GM12878 (cell line): ENCODE measurements around the gene PPP1R13L. TPM values are rescaled to one million over a fixed set of nuclear protein-coding genes. Genes with fewer than 3 reads are reported as not detected.

ENCODE experiments used
- BHLHE40 ChIP-seq, 2 experiments: fragments of 450-650 bp in 1 of 2; IDR thresholded peaks; 2 replicates each; pipeline ENCODE4 v1.6.1; 2011 to 2017; ENCODE audit warnings: low read depth in 2 of 2, borderline replicate concordance in 1 of 2, improper control_type of control experiment in 1 of 2, low read length in 1 of 2, mild to moderate bottlenecking in 1 of 2
- CHD2 ChIP-seq: IDR thresholded peaks from 2 replicates; pipeline ENCODE4 v1.6.1; 2011; ENCODE audit warnings: low read depth, low read length, improper control_type of control experiment, borderline replicate concordance
- CREB1 ChIP-seq: IDR thresholded peaks from 2 replicates; pipeline ENCODE4 v1.6.1; 2012; ENCODE audit warnings: low read depth, mild to moderate bottlenecking, inconsistent platforms
- E2F8 ChIP-seq: fragments of 450-650 bp; IDR thresholded peaks from 2 replicates; pipeline ENCODE4 v1.6.1; 2018; ENCODE audit warnings: mild to moderate bottlenecking, low read depth, moderate library complexity; ENCODE audit not compliant: partially characterized antibody
- EP300 ChIP-seq, 2 experiments: fragments of 150-350 bp in 1 of 2; IDR thresholded peaks; 2 replicates each; pipeline ENCODE4 v1.6.1; 2011 to 2012; ENCODE audit warnings: low read depth in 2 of 2, low read length in 2 of 2, borderline replicate concordance in 1 of 2, improper control_type of control experiment in 1 of 2, inconsistent platforms in 1 of 2; ENCODE audit not compliant: control insufficient read depth in 1 of 2
- ETV6 ChIP-seq, 2 experiments: fragments of 450-650 bp in 1 of 2; IDR thresholded peaks in 1 of 2; conservative IDR thresholded peaks in 1 of 2; 2 replicates each; pipeline ENCODE4 v1.6.1; 2014; ENCODE audit warnings: antibody characterized with exemption in 1 of 2, borderline replicate concordance in 1 of 2, low read depth in 1 of 2, mild to moderate bottlenecking in 1 of 2, moderate library complexity in 1 of 2
- IKZF2 ChIP-seq, 2 experiments: fragments of 450-650 bp; IDR thresholded peaks; 2 replicates each; pipeline ENCODE4 v1.6.1; 2017; ENCODE audit warnings: mild to moderate bottlenecking in 2 of 2, moderate library complexity in 2 of 2
- IRF4 ChIP-seq: IDR thresholded peaks from 2 replicates; pipeline ENCODE4 v1.6.1; 2011; ENCODE audit warnings: low read depth, low read length
- MEF2A ChIP-seq: IDR thresholded peaks from 2 replicates; pipeline ENCODE4 v1.6.1; 2011; ENCODE audit warnings: low read depth, mild to moderate bottlenecking, low read length, moderate library complexity; ENCODE audit not compliant: insufficient read depth
- POLR2A ChIP-seq: IDR thresholded peaks from 2 replicates; pipeline ENCODE4 v1.6.1; 2011; ENCODE audit warnings: low read depth, mild to moderate bottlenecking, low read length
- RAD21 ChIP-seq: IDR thresholded peaks from 2 replicates; pipeline ENCODE4 v1.6.1; 2011; ENCODE audit warnings: mild to moderate bottlenecking, low read depth, low read length, moderate library complexity; ENCODE audit not compliant: insufficient read depth
- RCOR1 ChIP-seq: conservative IDR thresholded peaks from 2 replicates; pipeline ENCODE4 v1.6.1; 2012; ENCODE audit warnings: low read depth, low read length, improper control_type of control experiment
- SKIL ChIP-seq: fragments of 450-650 bp; IDR thresholded peaks from 2 replicates; pipeline ENCODE4 v1.6.1; 2017; ENCODE audit warnings: mild to moderate bottlenecking, low read depth, inconsistent platforms; ENCODE audit not compliant: poor library complexity, severe bottlenecking
- SMC3 ChIP-seq: IDR thresholded peaks from 2 replicates; pipeline ENCODE4 v1.6.1; 2011; ENCODE audit warnings: low read length, improper control_type of control experiment, borderline replicate concordance
- SRF ChIP-seq, 2 experiments: IDR thresholded peaks; 2 replicates each; pipeline ENCODE4 v1.6.1; 2011; ENCODE audit warnings: low read depth in 2 of 2, low read length in 2 of 2, mild to moderate bottlenecking in 1 of 2, moderate library complexity in 1 of 2
- TARDBP ChIP-seq: IDR thresholded peaks from 2 replicates; pipeline ENCODE4 v1.6.1; 2016; ENCODE audit warnings: borderline replicate concordance
- TBL1XR1 ChIP-seq: IDR thresholded peaks from 2 replicates; pipeline ENCODE4 v1.6.1; 2012; ENCODE audit warnings: low read depth, low read length, improper control_type of control experiment
- ZZZ3 ChIP-seq: IDR thresholded peaks from 2 replicates; pipeline ENCODE4 v1.6.1; 2011; ENCODE audit warnings: low read depth; ENCODE audit not compliant: control insufficient read depth, insufficient read length
- polyA plus RNA-seq, 11 experiments: library from polyadenylated mRNA; depleted of rRNA in 4 of 11; unstranded in 6 of 11; stranded (reverse) in 5 of 11; fragments of >200 nt; fragmentation: Nextera tagmentation in 4 of 11; fragmentation: Illumina TruSeq in 1 of 11; extraction: Ambion mirVana in 4 of 11; extraction: Trizol in 1 of 11; gene quantifications; 1 replicate in 1 of 11; 2 replicates in 10 of 11; pipeline versions ENCODE4 v1.2.1 to v1.2.3, GENCODE V29; 2011 to 2016; ENCODE audit warnings: inconsistent platforms in 2 of 11, missing spikeins in 2 of 11, low read depth in 1 of 11
- total RNA-seq, 4 experiments: library from RNA; depleted of rRNA in 3 of 4; stranded (reverse); fragments of >200 nt in 3 of 4; fragmentation: Illumina TruSeq in 1 of 4; extraction: Trizol in 1 of 4; gene quantifications; 2 replicates each; pipeline versions ENCODE4 v1.2.1 to v1.2.3, GENCODE V29; 2013 to 2021
- TF ChIP-seq, protein P1 (sequence below): fragments of 450-650 bp; formaldehyde crosslinking; IDR thresholded peaks from 2 replicates; pipeline ENCODE4 v1.4.0; 2020; ENCODE audit warnings: mild to moderate bottlenecking, moderate library complexity
- TF ChIP-seq, protein P2 (sequence below): fragments of 450-650 bp; IDR thresholded peaks from 2 replicates; pipeline ENCODE4 v1.6.1; 2016; ENCODE audit warnings: mild to moderate bottlenecking

Gene PPP1R13L
- total and polyA plus RNA-seq, 10 of the 15 experiments (the other 5 are each of a cell fraction or from before 2014, with no cell fraction given) = 0.40 to 10.0 (median 2.5) TPM

DNA sequence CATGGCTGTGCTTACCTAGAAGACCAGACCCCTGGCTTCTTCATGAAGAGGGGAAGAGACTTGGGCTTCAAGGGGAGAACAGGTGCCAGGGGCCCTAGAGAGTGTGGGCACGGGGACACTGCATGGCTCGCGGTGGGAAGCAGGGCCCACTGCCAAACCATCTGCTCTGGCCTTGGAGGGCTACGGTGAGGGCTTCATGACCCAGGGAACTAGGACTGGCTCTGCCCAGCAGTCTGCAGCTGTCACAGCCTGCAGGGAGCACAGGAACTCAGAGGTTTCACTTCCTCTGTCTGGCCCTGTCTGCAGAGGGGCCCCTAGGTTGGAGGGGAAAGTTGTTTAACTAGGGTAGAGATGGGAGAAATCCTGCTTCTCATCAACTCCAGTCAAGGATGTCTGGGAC lies 14.5 kb upstream of the PPP1R13L start (continued):
- TF ChIP-seq POLR2A = peak; percentile 51
- no peak for TF ChIP-seq CREB1
- peak; percentile 97 for TF ChIP-seq IRF4
- peak in 1 of 2 experiments; percentile 71; a peak in 2 of 4 replicates for TF ChIP-seq SRF (IDR thresholded peaks at IDR 0.05; ENCODE audit: low read depth in 2 of 2, low read length in 2 of 2)
- TF ChIP-seq TARDBP = no peak
- TF ChIP-seq ETV6 (conservative IDR thresholded peaks at IDR 0.05 in 1 of 2, IDR thresholded peaks at IDR 0.05 in 1 of 2; ENCODE audit: borderline replicate concordance in 1 of 2, low read depth in 1 of 2) = peak in 1 of 2 experiments; percentile 85; a peak in 2 of 4 replicates
- peak; percentile 21; the same call in 1 of the 2 replicates for TF ChIP-seq SMC3
- TF ChIP-seq TBL1XR1 = peak; percentile 90
- peak; percentile 94 to 95 for TF ChIP-seq IKZF2 (IDR thresholded peaks at IDR 0.05)
- peak; percentile 81; the same call in 1 of the 2 replicates for TF ChIP-seq CHD2
- peak; percentile 85; the same call in 1 of the 2 replicates for TF ChIP-seq RCOR1
- no peak for TF ChIP-seq ZZZ3
- TF ChIP-seq EP300 (IDR thresholded peaks at IDR 0.05; ENCODE audit: borderline replicate concordance in 1 of 2, control insufficient read depth in 1 of 2, low read depth in 2 of 2, low read length in 2 of 2) = peak; percentile 48 to 95; a peak in 3 of 4 replicates
- TF ChIP-seq E2F8 = no peak
- TF ChIP-seq, protein P1, sequence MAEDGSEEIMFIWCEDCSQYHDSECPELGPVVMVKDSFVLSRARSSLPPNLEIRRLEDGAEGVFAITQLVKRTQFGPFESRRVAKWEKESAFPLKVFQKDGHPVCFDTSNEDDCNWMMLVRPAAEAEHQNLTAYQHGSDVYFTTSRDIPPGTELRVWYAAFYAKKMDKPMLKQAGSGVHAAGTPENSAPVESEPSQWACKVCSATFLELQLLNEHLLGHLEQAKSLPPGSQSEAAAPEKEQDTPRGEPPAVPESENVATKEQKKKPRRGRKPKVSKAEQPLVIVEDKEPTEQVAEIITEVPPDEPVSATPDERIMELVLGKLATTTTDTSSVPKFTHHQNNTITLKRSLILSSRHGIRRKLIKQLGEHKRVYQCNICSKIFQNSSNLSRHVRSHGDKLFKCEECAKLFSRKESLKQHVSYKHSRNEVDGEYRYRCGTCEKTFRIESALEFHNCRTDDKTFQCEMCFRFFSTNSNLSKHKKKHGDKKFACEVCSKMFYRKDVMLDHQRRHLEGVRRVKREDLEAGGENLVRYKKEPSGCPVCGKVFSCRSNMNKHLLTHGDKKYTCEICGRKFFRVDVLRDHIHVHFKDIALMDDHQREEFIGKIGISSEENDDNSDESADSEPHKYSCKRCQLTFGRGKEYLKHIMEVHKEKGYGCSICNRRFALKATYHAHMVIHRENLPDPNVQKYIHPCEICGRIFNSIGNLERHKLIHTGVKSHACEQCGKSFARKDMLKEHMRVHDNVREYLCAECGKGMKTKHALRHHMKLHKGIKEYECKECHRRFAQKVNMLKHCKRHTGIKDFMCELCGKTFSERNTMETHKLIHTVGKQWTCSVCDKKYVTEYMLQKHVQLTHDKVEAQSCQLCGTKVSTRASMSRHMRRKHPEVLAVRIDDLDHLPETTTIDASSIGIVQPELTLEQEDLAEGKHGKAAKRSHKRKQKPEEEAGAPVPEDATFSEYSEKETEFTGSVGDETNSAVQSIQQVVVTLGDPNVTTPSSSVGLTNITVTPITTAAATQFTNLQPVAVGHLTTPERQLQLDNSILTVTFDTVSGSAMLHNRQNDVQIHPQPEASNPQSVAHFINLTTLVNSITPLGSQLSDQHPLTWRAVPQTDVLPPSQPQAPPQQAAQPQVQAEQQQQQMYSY (CRISPR knock-in tag) = no peak
- TF ChIP-seq RAD21 = 0 out of 2 replicates have a peak, but pooled peaks have one; percentile 17
- TF ChIP-seq MEF2A = peak; percentile 65; the same call in 1 of the 2 replicates
- TF ChIP-seq BHLHE40 (IDR thresholded peaks at IDR 0.05; ENCODE audit: borderline replicate concordance in 1 of 2, low read depth in 2 of 2, low read length in 1 of 2) = peak; percentile 52 to 54; a peak in 3 of 4 replicates
- TF ChIP-seq SKIL = peak; percentile 87
- TF ChIP-seq, protein P2, sequence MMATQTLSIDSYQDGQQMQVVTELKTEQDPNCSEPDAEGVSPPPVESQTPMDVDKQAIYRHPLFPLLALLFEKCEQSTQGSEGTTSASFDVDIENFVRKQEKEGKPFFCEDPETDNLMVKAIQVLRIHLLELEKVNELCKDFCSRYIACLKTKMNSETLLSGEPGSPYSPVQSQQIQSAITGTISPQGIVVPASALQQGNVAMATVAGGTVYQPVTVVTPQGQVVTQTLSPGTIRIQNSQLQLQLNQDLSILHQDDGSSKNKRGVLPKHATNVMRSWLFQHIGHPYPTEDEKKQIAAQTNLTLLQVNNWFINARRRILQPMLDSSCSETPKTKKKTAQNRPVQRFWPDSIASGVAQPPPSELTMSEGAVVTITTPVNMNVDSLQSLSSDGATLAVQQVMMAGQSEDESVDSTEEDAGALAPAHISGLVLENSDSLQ = peak; percentile 57
